ENCODE data around the gene HYAL3.
"Not testable (repeated sequence)": the region's sequence is repeated elsewhere in the genome, so short reads cannot be mapped to it uniquely, and the experiment has no call there.

Gene HYAL3

GRCh38 chr3:50254577-50255250 lies 44.5 kb downstream of the HYAL3 start:
- DNase-seq = no peak

GRCh38 chr3:50251220-50251619 lies 48.0 kb downstream of the HYAL3 start:
- no peak for DNase-seq

DNA sequence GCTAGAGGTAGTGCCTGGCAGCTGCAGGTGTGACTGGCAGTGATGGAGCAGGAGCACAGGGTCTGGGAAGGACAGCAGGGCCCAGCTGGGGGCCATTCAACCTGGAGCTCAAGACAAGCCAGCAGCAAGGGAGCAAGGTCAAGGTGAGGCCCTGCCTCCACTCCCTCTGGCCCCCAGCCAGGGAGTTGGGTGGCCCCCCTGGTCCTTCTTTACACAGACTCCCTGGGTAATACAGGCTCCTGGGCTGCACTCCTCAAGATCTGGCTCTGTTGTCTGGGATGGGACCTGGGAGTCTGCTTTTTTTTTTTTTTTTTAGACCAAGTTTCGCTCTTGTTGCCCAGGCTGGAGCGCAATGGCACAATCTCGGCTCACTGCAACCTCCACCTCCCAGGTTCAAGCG lies 48.7 kb downstream of the HYAL3 start:
- DNase-seq = no peak

DNA sequence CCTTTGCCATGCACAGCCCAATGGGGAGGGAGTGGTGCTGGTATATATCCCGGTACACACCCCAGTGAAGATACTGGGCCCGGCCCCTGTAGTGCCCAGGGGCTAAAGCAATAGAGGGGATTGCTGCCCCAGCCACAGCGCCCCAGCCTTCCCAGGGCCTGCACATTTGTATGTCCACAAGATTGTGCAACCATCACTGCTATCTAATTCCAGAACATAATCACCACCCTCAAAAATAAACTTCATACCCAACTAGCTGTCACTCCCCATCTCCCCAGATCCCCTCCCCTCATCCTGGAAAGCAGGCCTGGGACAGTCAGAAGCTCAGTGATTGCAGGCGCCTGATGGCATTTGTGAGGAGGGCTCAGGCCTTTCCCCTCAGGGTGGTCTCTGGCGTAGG lies 49.7 kb downstream of the HYAL3 start:
- DNase-seq = no peak

- no peak for DNase-seq
Measured at GRCh38 chr3:50248387-50248786, 50.8 kb downstream of the HYAL3 start.

DNA sequence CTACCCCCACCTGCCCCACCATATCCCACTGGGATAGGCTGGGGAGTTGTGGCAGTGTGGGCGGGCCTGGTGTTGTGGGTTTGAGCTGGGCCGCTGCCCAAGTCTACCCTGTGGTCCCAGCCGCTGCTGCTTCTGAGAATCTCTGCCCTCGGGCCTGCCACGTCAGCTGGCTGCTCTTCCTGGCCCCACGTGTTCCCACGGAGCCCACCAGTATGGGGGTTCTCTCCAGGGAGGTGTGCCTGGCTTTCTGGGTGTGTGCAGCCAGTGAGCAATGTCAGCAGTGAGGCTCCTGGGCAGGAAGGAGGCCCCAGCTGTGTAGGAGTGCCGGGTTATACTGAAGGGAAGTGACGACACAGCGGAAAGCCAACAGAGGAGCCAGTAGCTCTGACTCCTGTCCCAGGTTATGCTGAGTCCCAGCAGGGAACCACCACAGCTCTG lies 52.7 kb downstream of the HYAL3 start:
- no peak for DNase-seq

DNA sequence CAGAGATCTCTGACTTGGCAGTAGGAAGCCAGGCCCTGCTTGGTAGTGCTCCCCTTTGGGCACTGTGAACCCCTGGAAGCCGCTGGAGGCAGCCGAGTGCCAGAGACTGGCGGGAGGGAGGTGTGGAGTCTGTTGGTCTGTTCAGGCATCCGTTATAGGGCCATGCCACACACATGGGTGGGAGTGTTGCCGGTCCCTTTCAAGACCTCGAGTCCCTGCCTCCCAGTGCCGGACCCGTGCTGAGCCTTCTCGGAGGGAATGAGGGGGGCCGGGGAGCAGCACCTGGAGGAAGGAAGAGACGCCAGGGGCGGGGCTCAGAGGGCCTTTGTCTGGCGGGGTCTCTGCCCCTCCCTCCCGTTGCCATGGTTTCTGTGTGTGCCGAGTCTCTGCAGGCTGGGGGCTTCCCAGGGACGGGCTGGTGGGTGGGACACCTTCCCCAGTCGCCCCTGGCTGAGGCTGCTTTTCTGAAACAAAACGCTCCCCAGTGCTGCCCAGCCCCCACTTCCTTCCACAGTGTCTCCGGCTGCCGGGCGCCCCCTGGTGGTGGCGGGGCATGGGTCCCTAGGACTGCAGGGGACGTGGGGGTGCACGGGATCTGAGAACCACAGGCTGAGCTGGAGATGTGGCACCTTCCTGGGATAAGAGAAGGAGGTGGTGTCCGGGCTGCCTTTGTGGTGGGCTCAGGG lies 53.2 kb downstream of the HYAL3 start:
- peak; percentile 55 for DNase-seq

- no peak for DNase-seq
Measured at GRCh38 chr3:50245251-50245745, 53.9 kb downstream of the HYAL3 start.

DNA sequence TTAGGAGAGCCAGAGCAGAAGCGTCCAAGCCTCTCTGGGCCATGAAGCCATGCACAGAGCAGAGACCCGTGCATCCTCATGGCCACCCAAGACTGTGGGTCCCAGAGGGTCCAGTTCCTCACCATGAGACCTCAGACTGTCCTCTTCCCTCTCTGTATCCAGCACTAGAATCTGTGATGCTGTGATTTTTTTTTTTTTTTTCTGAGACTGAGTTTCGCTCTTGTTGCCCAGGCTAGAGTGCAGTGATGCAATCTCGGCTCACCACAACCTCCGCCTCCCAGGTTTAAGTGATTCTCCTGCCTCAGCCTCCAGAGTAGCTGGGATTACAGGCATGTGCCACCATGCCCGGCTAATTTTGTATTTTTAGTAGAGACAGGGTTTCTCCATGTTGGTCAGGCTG lies 54.4 kb downstream of the HYAL3 start:
- not testable (repeated sequence) for DNase-seq

DNA sequence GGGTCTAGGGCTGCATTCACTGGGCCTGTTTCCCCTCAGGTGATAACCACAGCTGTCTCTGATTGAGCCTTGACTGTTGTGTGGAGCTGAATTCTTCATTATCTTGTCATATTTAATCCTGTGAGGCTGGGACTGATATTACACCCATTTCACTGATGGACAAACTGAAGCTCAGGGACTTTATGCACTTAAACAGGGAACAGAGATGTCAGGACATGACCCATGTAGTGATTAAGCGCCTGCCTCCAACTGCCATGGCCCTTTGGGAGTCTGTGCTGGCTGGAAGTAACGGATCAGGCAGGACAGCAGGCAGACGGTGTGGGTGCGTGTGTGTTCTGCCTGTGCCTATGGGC lies 55.7 kb downstream of the HYAL3 start:
- DNase-seq = no peak

GRCh38 chr3:50242851-50243542 lies 56.2 kb downstream of the HYAL3 start:
- DNase-seq = no peak

Data from SHP77 treated with DMSO at 0.1 percent for 48 hours (cell line).